ENCODE data around the gene MDN1. TPM values are rescaled to one million over a fixed set of nuclear protein-coding genes. Genes with fewer than 3 reads are reported as not detected.

Gene MDN1
- total and polyA plus RNA-seq, 2 of the 13 experiments (the other 11 are each of a cell fraction or from before 2014, with no cell fraction given) = 18.8 to 52.9 TPM

GRCh38 chr6:89819336-89820130, at the start of gene MDN1 (continued):
- TF ChIP-seq ATF5 (CRISPR knock-in tag; IDR thresholded peaks at IDR 0.05; ENCODE audit: low read depth) (no peak), TGIF2 (CRISPR knock-in tag; IDR thresholded peaks at IDR 0.05) (peak; percentile 89), GPN1 (CRISPR knock-in tag; IDR thresholded peaks at IDR 0.05; ENCODE audit: borderline replicate concordance) (no peak; the same call in 1 of the 2 replicates), ZNF761 (CRISPR knock-in tag; conservative IDR thresholded peaks at IDR 0.05) (peak; percentile 80; the same call in 1 of the 2 replicates), CREB3 (CRISPR knock-in tag; IDR thresholded peaks at IDR 0.05) (peak; percentile 9; the same call in 1 of the 2 replicates), WIZ (CRISPR knock-in tag; IDR thresholded peaks at IDR 0.05) (no peak; the same call in 1 of the 2 replicates), ZNF318 (CRISPR knock-in tag; IDR thresholded peaks at IDR 0.05) (peak; percentile 85), HMG20B (CRISPR knock-in tag; conservative IDR thresholded peaks at IDR 0.05) (no peak), NRL (CRISPR knock-in tag; IDR thresholded peaks at IDR 0.05; ENCODE audit: borderline replicate concordance) (peak; percentile 22; the same call in 1 of the 2 replicates), ZNF724P (CRISPR knock-in tag; IDR thresholded peaks at IDR 0.05; ENCODE audit: borderline replicate concordance) (peak; percentile 27; the same call in 1 of the 2 replicates), SATB2 (CRISPR knock-in tag; IDR thresholded peaks at IDR 0.05) (no peak), ZNF850 (CRISPR knock-in tag; conservative IDR thresholded peaks at IDR 0.05) (no peak), SAFB2 (CRISPR knock-in tag; IDR thresholded peaks at IDR 0.05; ENCODE audit: borderline replicate concordance, low read depth) (peak; percentile 90), SRSF1 (optimal IDR thresholded peaks at IDR 0.05; ENCODE audit: low read depth, low read length) (no peak), CENPX (CRISPR knock-in tag; IDR thresholded peaks at IDR 0.05) (no peak), NFE2L1 (CRISPR knock-in tag; IDR thresholded peaks at IDR 0.05; ENCODE audit: borderline replicate concordance) (no peak), LBX2 (CRISPR knock-in tag; IDR thresholded peaks at IDR 0.05; ENCODE audit: borderline replicate concordance) (peak; percentile 66; the same call in 1 of the 2 replicates), TCF7 (IDR thresholded peaks at IDR 0.05; ENCODE audit: low read depth) (no peak), PTBP1 (IDR thresholded peaks at IDR 0.05; ENCODE audit: low read depth, low read length, poor library complexity, severe bottlenecking) (peak; percentile 28)

Measured in HepG2 (cell line).